Testis (tissue), 2 donors: ENCODE results near the gene DHX16.

Experiments used
- CTCF ChIP-seq, 3 experiments: fragments of 450-650 bp in 2 of 3; fragments of 200-600 bp in 1 of 3; sonication (generic) in 1 of 3; IDR thresholded peaks; one replicate each; pipeline ENCODE4 v1.5.1; 2016 to 2019; ENCODE audit warnings: antibody characterized with exemption in 3 of 3, mild to moderate bottlenecking in 2 of 3, moderate library complexity in 1 of 3
- POLR2A ChIP-seq: fragments of 450-650 bp; IDR thresholded peaks from one replicate; pipeline ENCODE4 v1.6.1; 2017; ENCODE audit warnings: antibody characterized with exemption, mild to moderate bottlenecking, moderate library complexity

- TF ChIP-seq POLR2A (no peak), CTCF (IDR thresholded peaks at IDR 0.05) (no peak)
Observed at GRCh38 chr6:30707281-30707850, 34.6 kb upstream of the DHX16 start.
